Measurements from ENCODE around the gene ATP6V0A4.

DNA sequence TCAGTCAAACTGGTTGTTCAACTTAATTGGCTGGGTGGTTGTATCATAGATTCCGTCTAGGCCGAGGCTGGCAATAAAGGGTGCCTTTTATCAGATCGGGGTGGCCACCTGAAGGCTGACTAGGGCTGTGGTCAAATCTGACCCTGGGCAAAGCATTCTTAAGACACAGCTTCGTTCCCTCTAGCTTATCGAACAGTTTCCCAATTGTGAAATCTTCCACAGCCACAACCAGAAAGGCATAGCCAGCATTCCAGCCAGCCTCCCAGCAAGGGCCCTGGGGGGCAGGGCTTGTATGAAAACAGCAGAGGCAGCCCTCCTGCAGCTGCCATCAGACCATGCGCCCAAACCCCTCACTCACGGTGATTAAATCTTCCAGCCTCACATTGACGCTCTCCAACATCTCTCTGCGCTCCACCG lies 42.7 kb downstream of the ATP6V0A4 start:
- TF ChIP-seq CTCF (conservative IDR thresholded peaks at IDR 0.05; ENCODE audit: low read depth, low read length) (no peak), EZH2 (IDR thresholded peaks at IDR 0.05; ENCODE audit: borderline replicate concordance, low read depth, low read length, poor library complexity, severe bottlenecking) (no peak)

All from A673 (cell line).